Measurements from ENCODE around the gene RARB. TPM values are rescaled to one million over a fixed set of nuclear protein-coding genes. Genes with fewer than 3 reads are reported as not detected.

Gene RARB
- total RNA-seq, 2 experiments from 2014 or later, result not detected

GRCh38 chr3:25454005-25454927 is 26.2 kb downstream of the RARB start:
- POLR2A ChIA-PET, result no interaction called here

DNA sequence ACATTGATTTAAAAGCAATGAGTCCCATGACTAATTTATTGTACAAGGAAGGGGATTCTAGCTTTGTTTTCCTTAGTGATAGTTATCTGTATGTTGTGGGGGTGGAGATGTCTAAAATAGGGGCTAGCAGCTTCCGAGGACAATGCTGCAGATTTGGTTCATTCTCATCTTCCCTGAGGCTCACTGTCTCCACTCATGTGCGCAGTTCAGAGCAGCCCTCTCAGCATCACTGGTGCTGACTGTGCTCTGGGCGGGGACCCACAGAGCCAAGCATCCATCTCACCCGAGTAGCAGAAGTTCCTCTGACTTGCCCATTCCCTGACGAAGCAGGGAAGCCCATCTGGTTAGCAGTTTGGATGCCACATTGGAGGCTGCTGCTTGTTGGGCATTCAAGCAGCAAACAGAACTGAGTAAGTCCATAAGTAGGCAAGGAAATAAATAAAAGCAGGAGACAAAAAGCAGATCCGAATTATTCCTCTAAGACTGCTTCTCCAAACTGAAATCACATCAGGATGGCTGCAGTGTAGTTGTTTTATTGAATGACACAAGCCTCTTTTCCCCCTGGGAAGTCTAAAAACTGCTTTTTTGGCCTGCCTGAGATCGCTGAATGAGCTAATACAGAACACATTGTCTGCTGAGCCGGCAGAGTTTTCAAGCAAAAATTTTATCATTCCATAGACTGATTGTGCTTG is 27.5 kb downstream of the RARB start:
- Mint-ChIP-seq H3K4me1 (ENCODE audit: low read depth) (peaks cover 1% of the 10 kb centered on the region), H3K36me3 (ENCODE audit: low read depth) (no peaks in the 10 kb centered on the region), H3K27me3 (ENCODE audit: low read depth) (peaks cover 12% of the 10 kb centered on the region), H3K4me3 (no peak overlapping the region), H3K27ac (no peak overlapping the region), H3K9me3 (ENCODE audit: insufficient read depth) (no peaks in the 10 kb centered on the region)
- ATAC-seq (no peak), DNase-seq (no peak)
- ChIA-PET CTCF (interaction anchor here (0.6 kb wide), 1 partner anchor 33 kb away, joined by 3 read pairs; no protein-coding TSS in a partner anchor), POLR2A (no interaction called here)

More at GRCh38 chr3:25454005-25454927, 26.2 kb downstream of the RARB start:
- CTCF ChIA-PET, result no interaction called here
- H3K4me1 Mint-ChIP-seq (ENCODE audit: low read depth), result no peaks in the 10 kb centered on the region
- no peak overlapping the region for H3K4me3 Mint-ChIP-seq
- no peak for ATAC-seq
- peaks cover 9% of the 10 kb centered on the region for H3K27me3 Mint-ChIP-seq (ENCODE audit: low read depth)
- H3K9me3 Mint-ChIP-seq (ENCODE audit: insufficient read depth), result no peaks in the 10 kb centered on the region
- DNase-seq, result no peak
- no peaks in the 10 kb centered on the region for H3K36me3 Mint-ChIP-seq (ENCODE audit: low read depth)
- no peak overlapping the region for H3K27ac Mint-ChIP-seq

DNA sequence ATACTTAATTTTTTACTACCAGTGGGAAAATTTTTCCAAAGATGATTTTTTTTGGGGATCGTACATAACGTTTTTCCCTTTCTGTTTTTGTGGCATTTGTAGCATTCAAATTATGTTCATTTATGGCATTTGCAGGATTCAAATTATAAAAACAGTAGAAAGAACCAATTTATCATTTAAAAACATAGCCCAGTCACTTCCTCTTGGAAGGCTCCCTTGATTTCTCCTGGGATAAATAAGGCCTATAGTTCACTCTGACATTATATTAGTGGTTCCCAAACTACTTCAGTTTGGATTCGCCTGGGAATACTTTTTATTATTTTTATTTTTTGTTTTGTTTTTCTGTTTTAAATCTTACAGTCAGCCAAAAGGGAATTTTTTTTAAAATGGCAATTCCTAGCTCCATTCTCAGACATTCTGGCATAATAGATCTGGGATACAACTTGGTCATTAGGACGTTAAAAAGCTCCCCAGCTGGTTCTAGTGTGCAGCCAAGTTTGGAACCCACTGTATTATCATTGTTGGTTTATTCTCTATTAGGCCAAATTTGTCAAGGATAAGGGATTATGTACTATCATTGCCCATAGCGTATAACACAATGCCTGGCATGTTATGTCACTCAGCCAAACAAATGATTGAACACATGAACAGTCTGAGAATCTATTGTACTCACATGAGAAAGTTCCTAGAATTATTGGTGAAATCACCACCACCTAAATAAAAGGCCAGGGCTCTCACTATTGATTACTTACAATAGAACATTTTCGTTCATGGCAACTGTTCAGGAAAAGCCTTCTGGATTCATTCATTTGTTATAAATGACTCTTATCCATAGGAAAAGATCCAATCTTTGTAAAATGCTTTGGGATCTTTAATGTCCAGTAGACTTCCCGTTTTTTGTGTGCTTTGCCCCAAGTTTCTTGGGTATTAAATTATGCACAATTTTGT is 28.9 kb downstream of the RARB start:
- H3K27ac Mint-ChIP-seq, result no peak overlapping the region
- CTCF ChIA-PET, result no interaction called here

DNA sequence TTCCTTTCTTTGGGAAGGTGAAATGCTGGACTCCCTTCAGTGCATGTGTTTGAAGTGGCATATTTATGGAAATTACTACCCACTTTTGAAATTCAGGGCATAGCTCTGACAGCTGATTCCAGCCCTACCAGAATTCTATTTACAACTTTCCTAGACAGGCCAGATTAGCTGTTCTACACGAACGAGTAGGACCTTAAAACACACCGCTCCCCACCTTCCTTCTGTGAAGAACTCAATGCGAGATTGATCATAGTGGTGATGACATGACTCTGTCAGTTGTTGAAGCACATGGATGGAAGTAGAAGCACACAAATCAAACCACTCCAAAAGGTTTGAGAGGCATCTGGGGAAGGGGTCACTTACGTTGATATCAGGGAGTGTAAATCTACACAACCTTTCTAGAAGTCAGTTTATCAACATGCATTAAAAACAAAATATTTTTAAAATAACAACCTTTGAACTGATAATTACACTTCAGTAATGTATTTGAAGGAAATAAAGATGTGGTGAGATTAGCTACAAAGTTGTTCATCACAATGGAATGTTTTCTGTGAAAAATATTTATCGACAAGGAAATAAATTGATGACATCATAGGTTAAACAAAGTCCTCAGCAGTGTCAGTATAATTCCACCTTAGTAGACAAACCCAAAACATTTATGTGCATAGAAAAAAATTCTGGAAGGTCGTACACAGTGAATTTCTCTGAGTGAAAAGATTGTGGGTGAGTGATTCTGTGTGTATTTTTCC is 29.8 kb downstream of the RARB start:
- Mint-ChIP-seq H3K36me3 (ENCODE audit: low read depth) (no peaks in the 10 kb centered on the region), H3K9me3 (ENCODE audit: insufficient read depth) (no peaks in the 10 kb centered on the region), H3K27ac (no peak overlapping the region), H3K4me1 (ENCODE audit: low read depth) (peaks cover 16% of the 10 kb centered on the region), H3K4me3 (no peak overlapping the region), H3K27me3 (ENCODE audit: low read depth) (peaks cover 9% of the 10 kb centered on the region)
- DNase-seq, result no peak
- ChIA-PET CTCF (no interaction called here), POLR2A (no interaction called here)
- no peak for ATAC-seq

More for the DNA sequence above, 28.9 kb downstream of the RARB start:
- Mint-ChIP-seq H3K36me3 (ENCODE audit: low read depth) (no peaks in the 10 kb centered on the region), H3K9me3 (ENCODE audit: insufficient read depth) (no peaks in the 10 kb centered on the region), H3K27me3 (ENCODE audit: low read depth) (peaks cover 9% of the 10 kb centered on the region), H3K4me3 (no peak overlapping the region), H3K4me1 (ENCODE audit: low read depth) (peaks cover 15% of the 10 kb centered on the region)
- ATAC-seq (no peak), DNase-seq (no peak)
- POLR2A ChIA-PET, result no interaction called here

GRCh38 chr3:25458420-25458814 is 30.4 kb downstream of the RARB start:
- DNase-seq (no peak), ATAC-seq (no peak)
- Mint-ChIP-seq H3K36me3 (ENCODE audit: low read depth) (no peaks in the 10 kb centered on the region), H3K4me1 (ENCODE audit: low read depth) (peaks cover 16% of the 10 kb centered on the region), H3K27me3 (ENCODE audit: low read depth) (peaks cover 9% of the 10 kb centered on the region), H3K4me3 (no peak overlapping the region), H3K9me3 (ENCODE audit: insufficient read depth) (no peaks in the 10 kb centered on the region), H3K27ac (no peak overlapping the region)
- ChIA-PET POLR2A (no interaction called here), CTCF (no interaction called here)

DNA sequence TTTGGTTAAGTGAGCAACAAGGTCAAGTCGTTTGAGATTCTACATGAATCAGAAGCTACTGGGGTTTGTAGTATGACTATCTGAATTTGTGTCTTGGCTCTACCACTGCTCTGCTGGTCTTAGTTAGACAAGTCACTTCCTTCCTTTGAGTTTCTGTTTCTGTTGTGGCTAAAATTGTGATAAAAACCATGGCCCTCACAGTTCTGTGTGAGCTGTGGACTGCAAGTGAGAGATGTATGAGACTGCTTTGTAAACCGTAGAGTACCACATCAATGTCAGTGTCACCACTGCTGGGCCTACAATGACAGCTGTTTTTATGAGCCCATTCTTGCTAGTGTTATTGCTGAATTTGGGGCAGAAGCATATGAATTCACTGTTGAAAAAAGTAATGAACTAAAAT is 32.7 kb downstream of the RARB start:
- Mint-ChIP-seq H3K4me3 (no peak overlapping the region), H3K4me1 (ENCODE audit: low read depth) (peaks cover 16% of the 10 kb centered on the region), H3K27ac (peak overlapping the region; percentile 43), H3K36me3 (ENCODE audit: low read depth) (no peaks in the 10 kb centered on the region), H3K9me3 (ENCODE audit: insufficient read depth) (no peaks in the 10 kb centered on the region), H3K27me3 (ENCODE audit: low read depth) (peaks cover 4% of the 10 kb centered on the region)
- ATAC-seq (peak; percentile 80), DNase-seq (peak; percentile 36)
- ChIA-PET CTCF (no interaction called here), POLR2A (no interaction called here)

- ChIA-PET POLR2A (no interaction called here), CTCF (interaction anchor here (2.2 kb wide), 1 partner anchor 20 kb away, joined by 6 read pairs; no protein-coding TSS in a partner anchor)
- Mint-ChIP-seq H3K9me3 (ENCODE audit: insufficient read depth) (no peaks in the 10 kb centered on the region), H3K4me1 (ENCODE audit: low read depth) (peaks cover 16% of the 10 kb centered on the region), H3K36me3 (ENCODE audit: low read depth) (no peaks in the 10 kb centered on the region), H3K27me3 (ENCODE audit: low read depth) (peaks cover 4% of the 10 kb centered on the region), H3K27ac (no peak overlapping the region), H3K4me3 (no peak overlapping the region)
- DNase-seq (no peak), ATAC-seq (no peak)
Measured at GRCh38 chr3:25461946-25462345, 33.9 kb downstream of the RARB start.

GRCh38 chr3:25462495-25462894 is 34.4 kb downstream of the RARB start:
- DNase-seq, result no peak
- no peaks in the 10 kb centered on the region for H3K36me3 Mint-ChIP-seq (ENCODE audit: low read depth)
- no peak overlapping the region for H3K27ac Mint-ChIP-seq
- ChIA-PET CTCF (interaction anchor here (2.2 kb wide), 1 partner anchor 21 kb away, joined by 6 read pairs; no protein-coding TSS in a partner anchor), POLR2A (no interaction called here)
- H3K4me3 Mint-ChIP-seq, result no peak overlapping the region
- no peaks in the 10 kb centered on the region for H3K9me3 Mint-ChIP-seq (ENCODE audit: insufficient read depth)
- ATAC-seq, result no peak
- peaks cover 4% of the 10 kb centered on the region for H3K27me3 Mint-ChIP-seq (ENCODE audit: low read depth)
- peaks cover 16% of the 10 kb centered on the region for H3K4me1 Mint-ChIP-seq (ENCODE audit: low read depth)

GRCh38 chr3:25463836-25464418 is 35.9 kb downstream of the RARB start:
- Mint-ChIP-seq H3K27me3 (ENCODE audit: low read depth) (peaks cover 4% of the 10 kb centered on the region), H3K4me3 (no peak overlapping the region), H3K27ac (no peak overlapping the region), H3K4me1 (ENCODE audit: low read depth) (peaks cover 16% of the 10 kb centered on the region), H3K36me3 (ENCODE audit: low read depth) (no peaks in the 10 kb centered on the region), H3K9me3 (ENCODE audit: insufficient read depth) (no peaks in the 10 kb centered on the region)
- DNase-seq (no peak), ATAC-seq (no peak)
- ChIA-PET POLR2A (interaction anchor here (0.6 kb wide), 1 partner anchor 1535 kb away, joined by 3 read pairs; no protein-coding TSS in a partner anchor), CTCF (interaction anchor here (0.8 to 2.2 kb wide), 2 partner anchors 9 to 22 kb away, joined by 3 to 6 read pairs; no protein-coding TSS in a partner anchor)

- DNase-seq, result no peak
- Mint-ChIP-seq H3K9me3 (ENCODE audit: insufficient read depth) (no peaks in the 10 kb centered on the region), H3K27me3 (ENCODE audit: low read depth) (peaks cover 3% of the 10 kb centered on the region), H3K4me3 (no peak overlapping the region), H3K36me3 (ENCODE audit: low read depth) (no peaks in the 10 kb centered on the region), H3K4me1 (ENCODE audit: low read depth) (peaks cover 16% of the 10 kb centered on the region), H3K27ac (no peak overlapping the region)
- no peak for ATAC-seq
- ChIA-PET CTCF (no interaction called here), POLR2A (no interaction called here)
Measured at GRCh38 chr3:25465266-25465860, 37.3 kb downstream of the RARB start.

Data from activated CD8-positive, alpha-beta T cell treated with anti-CD3 and anti-CD28 coated beads, Interleukin-2, amount 10 ng/mL, durations not matched to agents 7 days and 5 days (primary cell).